HG03108 (cell line): ENCODE results near the gene ATG7.

Experiments
- ATAC-seq: cut with Tn5 transposase; IDR thresholded peaks from one replicate; pipeline ENCODE4 v1.9.1; 2021; ENCODE audit warnings: moderate library complexity; ENCODE audit not compliant: unreplicated experiment

Gene ATG7

GRCh38 chr3:11532931-11533391, 260.8 kb downstream of the ATG7 start:
- no peak for ATAC-seq

- no peak for ATAC-seq
Measured at GRCh38 chr3:11534011-11534792, 262.0 kb downstream of the ATG7 start.

- no peak for ATAC-seq
Measured at GRCh38 chr3:11534793-11535101, 262.6 kb downstream of the ATG7 start.

DNA sequence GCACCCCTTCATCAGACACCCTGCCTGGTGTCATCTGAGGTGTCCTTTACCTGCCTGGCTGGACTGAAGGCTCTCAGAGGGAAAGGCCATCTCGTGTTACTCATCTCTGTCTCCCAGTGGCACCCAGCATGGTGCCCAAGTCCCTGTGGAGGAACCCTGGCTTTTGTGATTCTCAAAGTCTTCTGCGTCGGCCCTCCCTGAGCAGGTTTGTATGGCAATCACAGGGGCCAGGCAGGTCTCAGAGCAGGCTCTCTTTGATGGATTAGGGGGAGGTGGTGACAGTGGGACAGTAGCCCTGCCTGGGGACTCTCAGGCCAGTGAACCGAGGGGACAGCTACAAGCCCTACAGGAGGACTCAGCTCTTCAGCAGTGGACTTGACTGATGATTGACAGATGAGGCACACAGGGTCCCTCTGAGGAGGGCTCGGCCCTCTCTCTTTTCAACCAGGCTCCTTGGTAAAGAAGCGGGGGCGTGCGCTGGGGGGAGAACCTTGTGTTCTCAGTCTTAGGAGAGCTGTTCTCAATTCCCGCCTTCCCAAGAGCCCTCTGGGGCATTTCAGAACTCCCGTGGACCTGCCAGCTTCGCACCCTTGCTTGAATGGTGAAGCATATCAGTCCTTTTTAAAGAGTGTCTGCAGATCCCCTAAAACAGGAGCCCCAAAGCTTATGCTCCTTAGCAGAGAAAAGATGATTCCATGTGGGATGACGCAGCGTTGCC, 263.2 kb downstream of the ATG7 start:
- ATAC-seq = no peak

- ATAC-seq = no peak
Measured at GRCh38 chr3:11536132-11536935, 264.1 kb downstream of the ATG7 start.

DNA sequence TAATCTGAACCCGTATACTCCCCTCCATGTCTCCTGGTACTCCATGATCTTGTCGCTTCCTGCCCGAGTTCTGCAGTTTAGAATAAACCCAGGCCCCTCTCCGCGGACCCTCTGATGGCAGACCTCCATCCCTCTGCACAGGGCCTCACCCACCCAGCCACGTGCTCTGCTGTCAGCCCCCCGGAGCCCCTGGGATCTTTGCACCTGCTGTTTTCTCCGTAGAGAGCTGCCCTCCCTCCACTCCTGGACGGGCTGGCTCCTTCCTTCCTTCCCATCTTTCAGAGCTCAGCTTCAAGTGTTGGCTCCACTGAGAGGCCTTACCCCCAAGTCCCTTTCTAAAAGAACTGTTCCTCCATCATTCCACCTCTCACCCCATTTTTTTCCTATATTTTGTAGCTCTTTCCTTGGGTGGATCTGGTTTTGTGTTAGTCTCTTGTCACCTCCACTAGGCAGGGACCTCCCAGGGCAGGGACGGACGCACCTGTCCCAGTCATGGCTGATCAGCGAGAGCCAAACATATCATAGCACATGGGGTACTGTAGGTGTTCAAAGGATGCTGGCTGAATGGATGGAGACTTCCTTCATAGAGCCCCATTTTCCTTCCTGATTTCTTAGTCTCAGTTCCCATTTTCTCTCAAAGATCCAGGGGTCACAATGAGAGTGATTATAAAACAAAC, 264.9 kb downstream of the ATG7 start:
- no peak for ATAC-seq

- ATAC-seq = no peak
Measured at GRCh38 chr3:11538581-11538980, 266.4 kb downstream of the ATG7 start.

GRCh38 chr3:11539218-11539617, 267.0 kb downstream of the ATG7 start:
- ATAC-seq = no peak

GRCh38 chr3:11539677-11540076, 267.5 kb downstream of the ATG7 start:
- ATAC-seq = no peak

GRCh38 chr3:11541321-11542303, 269.4 kb downstream of the ATG7 start:
- no peak for ATAC-seq

DNA sequence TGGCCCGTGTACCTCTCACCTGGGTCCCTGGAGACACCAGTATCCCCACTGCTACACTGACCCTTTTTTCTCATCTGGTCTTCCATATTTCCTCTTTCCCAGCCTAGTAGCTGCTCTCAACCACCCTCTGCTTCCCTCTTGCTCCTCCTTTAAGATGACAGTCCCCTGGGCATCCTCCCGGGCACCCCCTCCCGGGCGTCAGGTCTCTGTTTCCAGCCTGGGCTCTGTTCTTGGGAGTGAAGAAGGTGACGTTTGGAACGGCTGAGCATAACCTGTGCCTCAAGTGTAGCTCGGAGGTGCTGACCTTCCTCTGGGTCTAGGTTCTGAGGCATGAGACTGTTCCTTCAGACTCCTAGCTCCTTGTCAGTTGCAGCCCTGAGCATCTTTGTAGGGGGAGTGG, 270.4 kb downstream of the ATG7 start:
- no peak for ATAC-seq

GRCh38 chr3:11543141-11543947, 271.1 kb downstream of the ATG7 start:
- no peak for ATAC-seq

DNA sequence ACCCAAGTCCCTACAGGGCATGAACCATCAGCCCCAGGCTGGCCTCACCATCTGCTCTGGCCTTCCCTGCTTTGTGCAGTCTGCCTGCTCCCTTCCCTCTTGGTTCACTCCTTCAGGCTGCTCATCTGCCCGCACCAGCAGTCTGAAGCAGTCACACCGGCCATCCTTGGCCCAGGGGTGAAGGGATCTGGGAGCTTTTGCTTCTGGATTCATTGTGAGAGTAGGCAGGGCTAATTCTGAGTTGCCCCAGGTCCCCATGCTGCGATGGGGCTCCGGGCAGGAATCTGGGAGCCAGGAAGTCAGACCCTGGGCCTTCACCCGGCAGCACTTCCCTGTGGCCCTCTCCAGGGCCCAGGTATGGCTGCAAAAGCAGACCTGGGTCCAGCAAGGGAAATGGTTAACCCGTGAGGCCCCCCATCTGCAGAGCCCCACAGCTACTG, 271.8 kb downstream of the ATG7 start:
- no peak for ATAC-seq

DNA sequence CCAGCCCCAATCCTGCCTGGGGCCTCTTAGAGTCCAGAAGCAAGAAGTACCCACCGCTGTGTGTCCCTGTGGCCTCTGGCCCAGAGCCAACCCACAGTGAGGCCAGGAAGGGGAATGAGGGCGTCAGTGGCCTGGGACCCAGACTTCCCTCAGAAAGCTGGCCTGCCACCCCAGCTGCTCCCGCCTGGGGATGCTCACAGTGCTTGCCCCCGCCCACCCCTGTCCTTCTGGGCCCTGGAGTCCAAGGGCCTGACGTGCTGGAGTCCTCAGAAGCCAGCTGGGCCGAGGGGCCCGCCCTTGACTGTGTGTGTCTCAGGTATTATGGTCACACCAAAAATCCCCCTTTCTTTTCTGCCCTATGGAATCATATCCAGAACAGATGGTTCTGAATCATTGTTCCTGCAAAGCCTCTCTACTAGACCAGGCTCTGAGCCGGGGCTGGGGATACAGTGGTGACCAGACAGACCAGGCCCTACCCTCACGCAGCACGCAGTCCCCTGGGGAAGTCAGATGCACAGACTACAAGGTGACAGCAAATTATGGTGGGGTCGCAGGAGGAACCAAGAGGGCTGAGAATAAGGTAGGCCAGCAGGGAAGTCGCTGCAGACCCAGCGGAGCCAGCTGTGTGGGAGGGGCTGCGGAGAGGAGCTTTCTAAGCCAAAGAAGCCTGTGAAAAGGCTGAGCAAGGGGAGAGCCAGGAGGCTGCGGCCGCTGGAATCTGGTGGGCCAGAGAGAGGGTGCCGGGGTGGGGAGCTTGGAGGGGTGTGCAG, 272.4 kb downstream of the ATG7 start:
- ATAC-seq = no peak

DNA sequence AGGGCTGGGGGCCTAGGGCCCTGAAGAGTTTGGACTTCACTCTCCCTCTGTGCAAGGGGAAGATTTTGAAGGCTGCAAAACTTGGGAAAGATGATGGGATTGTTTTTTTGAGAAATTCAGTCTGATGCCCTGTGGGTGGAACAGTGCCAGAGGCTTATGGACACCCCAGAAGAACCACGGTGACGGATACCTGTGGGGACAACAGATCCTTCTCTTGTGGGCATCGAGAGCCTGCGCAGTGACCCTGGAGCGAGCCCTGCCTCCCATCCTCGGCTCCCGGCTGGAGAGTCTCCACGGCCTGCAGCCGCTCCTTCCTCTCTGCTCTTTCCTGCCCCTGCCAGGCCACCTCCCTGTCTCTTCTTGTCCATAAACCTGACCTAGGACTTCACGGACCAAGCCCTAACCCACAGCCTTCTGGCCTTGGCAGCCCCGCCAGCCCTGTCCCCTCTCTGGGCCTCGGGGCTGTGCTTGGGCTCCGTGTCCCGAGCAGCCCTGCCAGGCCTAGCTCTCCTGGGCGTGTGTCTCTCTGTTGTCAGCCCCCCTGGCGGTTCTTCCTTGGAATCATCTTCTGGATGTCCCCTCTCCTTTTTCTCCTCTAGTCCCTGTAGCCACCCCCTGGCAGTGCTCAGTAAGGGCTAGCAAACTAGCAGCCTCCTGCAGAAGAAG, 273.1 kb downstream of the ATG7 start:
- ATAC-seq = no peak

- no peak for ATAC-seq
Measured at GRCh38 chr3:11546657-11547302, 274.6 kb downstream of the ATG7 start.

DNA sequence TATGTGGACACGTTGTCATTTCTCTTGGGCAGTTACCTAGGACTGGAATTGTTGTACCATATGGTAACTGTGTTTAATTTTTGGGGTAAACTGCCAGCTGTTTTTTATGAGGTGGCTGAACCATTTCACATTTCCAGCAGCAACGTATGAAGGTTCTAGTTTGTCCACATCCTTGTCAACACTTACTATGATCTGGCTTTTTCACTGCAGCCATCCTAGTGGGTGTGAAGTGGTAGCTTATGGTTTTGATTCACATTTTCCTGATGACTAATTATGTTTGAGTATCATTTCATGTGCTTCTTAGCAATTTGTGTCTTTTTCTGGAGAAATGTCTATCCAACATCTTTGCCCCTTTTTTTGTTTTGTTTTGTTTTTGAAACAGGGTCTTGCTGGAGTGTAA, 275.3 kb downstream of the ATG7 start:
- no peak for ATAC-seq
